Panc1 (cell line): Measurements from ENCODE around the gene ACOT12. TPM values are rescaled to one million over a fixed set of nuclear protein-coding genes. Genes with fewer than 3 reads are reported as not detected.

Experiments used
- ATAC-seq: fragments of 200-7000 bp; cut with Tn5 transposase; 2 replicates; pipeline ENCODE4 v1.9.1; 2020; ENCODE audit warnings: mild to moderate bottlenecking, moderate library complexity
- BruUV-seq: library from RNA; stranded (reverse); fragments of 400-500 nt; replicated peaks from 2 replicates; lab custom pipeline; 2021; lab: Mats Ljungman, UMichigan
- CTCF ChIA-PET: fragments of 300-600 bp; sonication (Branson Sonifier 250); formaldehyde crosslinking; loops from one replicate; lab custom pipeline; 2022; ENCODE audit warnings: antibody characterized with exemption; lab: Charles Lee
- POLR2A ChIA-PET: fragments of 300-600 bp; sonication (Branson Sonifier 250); formaldehyde crosslinking; loops from one replicate; lab custom pipeline; 2022; ENCODE audit warnings: antibody characterized with exemption; lab: Charles Lee
- DNase-seq: peaks from one replicate; pipeline ENCODE4 v3.0.0-alpha.2; 2010; ENCODE audit warnings: low read depth, low spot score
- H3K27ac ChIP-seq: 2 replicates; pipeline ENCODE4 v1.5.1; 2011; ENCODE audit warnings: mild to moderate bottlenecking, low read length, inconsistent platforms
- H3K27me3 ChIP-seq: fragments of 200-500 bp; sonication (Bioruptor generic); 2 replicates; pipeline ENCODE4 v1.6.0; 2014; ENCODE audit warnings: low read length, inconsistent platforms; ENCODE audit not compliant: control insufficient read depth, insufficient read depth
- H3K36me3 ChIP-seq: fragments of 200-500 bp; sonication (Bioruptor generic); 2 replicates; pipeline ENCODE4 v1.5.1; 2014; ENCODE audit warnings: inconsistent platforms, mild to moderate bottlenecking, low read length, moderate library complexity; ENCODE audit not compliant: control insufficient read depth, insufficient read depth
- H3K4me1 ChIP-seq: 2 replicates; pipeline ENCODE4 v1.5.1; 2011; ENCODE audit warnings: inconsistent platforms, mild to moderate bottlenecking, low read length, moderate library complexity; ENCODE audit not compliant: control insufficient read depth, insufficient read depth
- H3K4me3 ChIP-seq, 2 experiments: 2 replicates each; pipeline ENCODE4 v1.5.1; 2011 to 2012; ENCODE audit warnings: low read depth in 2 of 2, low read length in 2 of 2, mild to moderate bottlenecking in 2 of 2, inconsistent platforms in 1 of 2, moderate library complexity in 1 of 2
- H3K9me3 ChIP-seq: fragments of 200-500 bp; sonication (Bioruptor generic); 2 replicates; pipeline ENCODE4 v1.5.1; 2014; ENCODE audit warnings: low read depth, mild to moderate bottlenecking, inconsistent platforms, low read length, moderate library complexity; ENCODE audit not compliant: control insufficient read depth, insufficient read depth
- CTCF ChIP-seq: fragments of 450-650 bp; IDR thresholded peaks from 2 replicates; pipeline ENCODE4 v1.5.1; 2017; ENCODE audit warnings: mild to moderate bottlenecking
- POLR2AphosphoS5 ChIP-seq: IDR thresholded peaks from 2 replicates; pipeline ENCODE4 v1.6.1; 2012; ENCODE audit warnings: mild to moderate bottlenecking, low read depth, low read length, moderate library complexity
- REST ChIP-seq, 2 experiments: IDR thresholded peaks; 2 replicates each; pipeline ENCODE4 v1.6.1; 2011 to 2012; ENCODE audit warnings: low read depth in 2 of 2, control low read depth in 1 of 2, low read length in 1 of 2, mild to moderate bottlenecking in 1 of 2, moderate library complexity in 1 of 2; ENCODE audit not compliant: insufficient read depth in 1 of 2
- SIN3A ChIP-seq: IDR thresholded peaks from 2 replicates; pipeline ENCODE4 v1.6.1; 2012; ENCODE audit warnings: low read depth, mild to moderate bottlenecking, low read length, moderate library complexity, borderline replicate concordance; ENCODE audit not compliant: insufficient read depth
- TCF7L2 ChIP-seq: IDR thresholded peaks from 2 replicates; pipeline ENCODE4 v1.6.1; 2011; ENCODE audit warnings: mild to moderate bottlenecking, low read depth, low read length, inconsistent platforms
- in situ Hi-C: cut with HindIII; loops from 2 replicates; pipeline ENCODE4 v1.10.0; 2016; ENCODE audit warnings: low sequenced_read_pairs, low pct_unique_long_range_greater_than_20kb
- intact Hi-C: fragments of 100-400 bp; cut with micrococcal nuclease; formaldehyde crosslinking; loops from one replicate; pipeline ENCODE4 v1.10.0; 2022; ENCODE audit not compliant: unreplicated experiment
- total RNA-seq: library from RNA; stranded (reverse); gene quantifications from one replicate; pipeline ENCODE4 v1.2.1, GENCODE V29; 2021; ENCODE audit not compliant: unreplicated experiment

ACOT12 gene
- total RNA-seq, 1 experiment from 2014 or later: 0.74 TPM

- Histone ChIP-seq H3K9me3 (no peaks in the 10 kb centered on the region), H3K27ac (no peak overlapping the region), H3K4me3 (no peak overlapping the region), H3K4me1 (no peaks in the 10 kb centered on the region), H3K27me3 (no peaks in the 10 kb centered on the region), H3K36me3 (no peaks in the 10 kb centered on the region)
- ATAC-seq (no peak), DNase-seq (no peak)
- BruUV-seq: no TSS peak
- in situ Hi-C loops (no loop called here), intact Hi-C loops (no loop called here)
- CTCF ChIA-PET: no interaction called here
- TF ChIP-seq CTCF: no peak
- no peak for TF ChIP-seq REST (IDR thresholded peaks at IDR 0.05; ENCODE audit: insufficient read depth in 1 of 2, low read depth in 2 of 2, low read length in 1 of 2)
- TF ChIP-seq POLR2AphosphoS5: no peak
- TF ChIP-seq TCF7L2: no peak
- no peak for TF ChIP-seq SIN3A
- POLR2A ChIA-PET: no interaction called here
These were observed 23.0 kb downstream of the ACOT12 start for GRCh38 chr5:81370912-81371311.

- Histone ChIP-seq H3K27me3 (no peaks in the 10 kb centered on the region), H3K9me3 (no peaks in the 10 kb centered on the region), H3K4me3 (no peak overlapping the region), H3K36me3 (no peaks in the 10 kb centered on the region), H3K27ac (no peak overlapping the region), H3K4me1 (no peaks in the 10 kb centered on the region)
- in situ Hi-C loops: no loop called here
- CTCF ChIA-PET: no interaction called here
- BruUV-seq: no TSS peak
- ATAC-seq: no peak
- DNase-seq: no peak
- no peak for TF ChIP-seq REST (IDR thresholded peaks at IDR 0.05; ENCODE audit: insufficient read depth in 1 of 2, low read depth in 2 of 2, low read length in 1 of 2)
- no peak for TF ChIP-seq TCF7L2
- no peak for TF ChIP-seq POLR2AphosphoS5
- no peak for TF ChIP-seq SIN3A
- no peak for TF ChIP-seq CTCF
- intact Hi-C loops: no loop called here
- POLR2A ChIA-PET: no interaction called here
These were observed 28.4 kb downstream of the ACOT12 start for GRCh38 chr5:81365541-81365940.
